HL-60/S4 treated with retinoic acid at 250 ng/mL for 4 days and 3 days (cell line): Measurements from ENCODE around the gene FRMD1.

ENCODE experiments used
- in situ Hi-C: fragments of 300-500 bp; cut with MboI; formaldehyde crosslinking; loops from 2 replicates; pipeline ENCODE4 v1.7.0; 2022; ENCODE audit warnings: low sequenced_read_pairs

Gene FRMD1

GRCh38 chr6:168031411-168031971 is 47.5 kb downstream of the FRMD1 start:
- in situ Hi-C loops = no loop called here

- in situ Hi-C loops = no loop called here
These were observed 48.1 kb downstream of the FRMD1 start for GRCh38 chr6:168030908-168031307.

- in situ Hi-C loops = no loop called here
These were observed 48.7 kb downstream of the FRMD1 start for GRCh38 chr6:168030218-168030746.

GRCh38 chr6:168029459-168030217 is 49.4 kb downstream of the FRMD1 start:
- in situ Hi-C loops = no loop called here

GRCh38 chr6:168028181-168028580 is 50.8 kb downstream of the FRMD1 start:
- in situ Hi-C loops = no loop called here

- in situ Hi-C loops = no loop called here
These were observed 51.5 kb downstream of the FRMD1 start for GRCh38 chr6:168027521-168027920.

- in situ Hi-C loops = no loop called here
These were observed 52.1 kb downstream of the FRMD1 start for GRCh38 chr6:168026925-168027324.

- in situ Hi-C loops = no loop called here
These were observed 52.9 kb downstream of the FRMD1 start for GRCh38 chr6:168025831-168026710.

- in situ Hi-C loops = no loop called here
These were observed 54.0 kb downstream of the FRMD1 start for GRCh38 chr6:168024951-168025510.

GRCh38 chr6:168022488-168023321 is 56.3 kb downstream of the FRMD1 start:
- in situ Hi-C loops = no loop called here

GRCh38 chr6:168021581-168021980 is 57.4 kb downstream of the FRMD1 start:
- in situ Hi-C loops = no loop called here

- in situ Hi-C loops = no loop called here
These were observed 58.8 kb downstream of the FRMD1 start for GRCh38 chr6:168020242-168020641.

- in situ Hi-C loops = no loop called here
These were observed 60.3 kb downstream of the FRMD1 start for GRCh38 chr6:168018664-168019063.

GRCh38 chr6:168017629-168018028 is 61.4 kb downstream of the FRMD1 start:
- in situ Hi-C loops = no loop called here

GRCh38 chr6:168016721-168017525 is 62.1 kb downstream of the FRMD1 start:
- in situ Hi-C loops = no loop called here

- in situ Hi-C loops = no loop called here
These were observed 62.8 kb downstream of the FRMD1 start for GRCh38 chr6:168016176-168016620.

GRCh38 chr6:168015482-168016175 is 63.4 kb downstream of the FRMD1 start:
- in situ Hi-C loops = no loop called here

GRCh38 chr6:168015009-168015408 is 64.0 kb downstream of the FRMD1 start:
- in situ Hi-C loops = no loop called here

- in situ Hi-C loops = no loop called here
These were observed 64.6 kb downstream of the FRMD1 start for GRCh38 chr6:168014428-168014827.
